ENCODE measurements around the gene DENND6B.
A peak's percentile ranks its signal among the peaks of the same experiment; 100 is the strongest.

DENND6B gene

DNA sequence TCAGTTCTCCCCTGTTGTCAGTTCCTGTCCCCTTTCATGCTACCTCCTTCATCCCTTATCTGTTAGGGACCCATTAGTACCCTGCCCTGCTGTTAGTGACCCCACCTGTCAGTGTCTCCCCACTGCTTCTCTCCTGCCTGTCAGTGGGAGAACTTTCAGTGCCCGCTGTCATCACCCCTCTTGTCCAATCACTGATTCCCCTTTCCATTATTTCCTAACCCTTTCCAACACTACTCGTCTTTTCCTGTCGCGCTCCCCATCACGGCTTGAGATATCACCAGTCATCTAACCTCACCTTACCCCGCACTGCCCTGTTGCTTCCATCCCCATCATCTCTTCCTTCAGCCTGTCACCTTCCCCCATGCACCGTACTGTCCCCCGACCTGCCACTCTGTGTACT is 20.3 kb upstream of the DENND6B start:
- H3K4me3 ChIP-seq (replicated peaks in 1 of 2; ENCODE audit: low read depth in 2 of 2, low read length in 2 of 2) = no peak overlapping the region
- no peak for DNase-seq (ENCODE audit: low read depth in 2 of 2)
- TF ChIP-seq, protein P1, sequence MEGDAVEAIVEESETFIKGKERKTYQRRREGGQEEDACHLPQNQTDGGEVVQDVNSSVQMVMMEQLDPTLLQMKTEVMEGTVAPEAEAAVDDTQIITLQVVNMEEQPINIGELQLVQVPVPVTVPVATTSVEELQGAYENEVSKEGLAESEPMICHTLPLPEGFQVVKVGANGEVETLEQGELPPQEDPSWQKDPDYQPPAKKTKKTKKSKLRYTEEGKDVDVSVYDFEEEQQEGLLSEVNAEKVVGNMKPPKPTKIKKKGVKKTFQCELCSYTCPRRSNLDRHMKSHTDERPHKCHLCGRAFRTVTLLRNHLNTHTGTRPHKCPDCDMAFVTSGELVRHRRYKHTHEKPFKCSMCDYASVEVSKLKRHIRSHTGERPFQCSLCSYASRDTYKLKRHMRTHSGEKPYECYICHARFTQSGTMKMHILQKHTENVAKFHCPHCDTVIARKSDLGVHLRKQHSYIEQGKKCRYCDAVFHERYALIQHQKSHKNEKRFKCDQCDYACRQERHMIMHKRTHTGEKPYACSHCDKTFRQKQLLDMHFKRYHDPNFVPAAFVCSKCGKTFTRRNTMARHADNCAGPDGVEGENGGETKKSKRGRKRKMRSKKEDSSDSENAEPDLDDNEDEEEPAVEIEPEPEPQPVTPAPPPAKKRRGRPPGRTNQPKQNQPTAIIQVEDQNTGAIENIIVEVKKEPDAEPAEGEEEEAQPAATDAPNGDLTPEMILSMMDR (IDR thresholded peaks at IDR 0.05; ENCODE audit: low read depth, low read length) = no peak

DNA sequence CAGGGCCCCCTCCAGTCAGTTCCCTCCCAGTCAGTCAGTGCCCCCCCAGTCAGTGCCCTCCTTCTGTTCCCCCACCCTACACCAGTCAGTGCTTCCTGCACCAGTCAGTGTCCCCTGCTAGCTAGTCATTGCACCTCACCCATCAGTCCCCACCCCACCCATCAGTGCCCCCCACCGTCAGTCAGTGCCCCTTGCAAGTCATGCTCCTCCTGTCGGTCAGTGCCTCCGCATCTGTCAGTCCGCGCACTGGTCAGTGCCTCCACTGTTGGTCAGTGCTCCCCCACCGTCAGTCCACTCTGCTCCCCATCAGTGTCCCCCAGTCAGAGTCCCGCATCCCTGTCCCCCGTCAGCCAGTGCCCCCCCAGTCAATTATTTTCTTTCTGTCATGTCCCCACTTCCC is 19.7 kb upstream of the DENND6B start:
- H3K4me3 ChIP-seq (replicated peaks in 1 of 2; ENCODE audit: low read depth in 2 of 2, low read length in 2 of 2) = no peak overlapping the region
- no peak for DNase-seq (ENCODE audit: low read depth in 2 of 2)
- TF ChIP-seq, protein P1 (IDR thresholded peaks at IDR 0.05; ENCODE audit: low read depth, low read length) = no peak

DNA sequence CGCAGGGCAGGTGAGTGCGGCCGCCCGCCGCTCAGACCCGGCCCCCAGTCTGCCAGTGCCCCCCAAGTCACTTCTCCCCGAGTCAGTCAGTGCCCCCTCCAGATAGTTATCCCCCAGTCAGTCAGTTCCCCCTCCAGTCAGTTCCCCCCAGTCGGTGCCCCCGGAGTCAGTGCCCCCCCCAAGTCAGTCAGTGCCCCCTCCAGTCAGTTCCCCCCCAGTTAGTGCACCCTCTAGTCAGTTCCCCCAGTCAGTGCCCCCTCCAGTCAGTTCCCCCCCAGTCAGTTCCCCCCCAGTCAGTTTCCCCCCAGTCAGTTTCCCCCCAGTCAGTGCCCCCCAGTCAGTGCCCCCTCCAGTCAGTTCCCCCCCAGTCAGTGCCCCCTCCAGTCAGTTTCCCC is 16.7 kb upstream of the DENND6B start:
- no peak for DNase-seq (ENCODE audit: low read depth in 2 of 2)
- TF ChIP-seq, protein P1 (IDR thresholded peaks at IDR 0.05; ENCODE audit: low read depth, low read length) = no peak

DNA sequence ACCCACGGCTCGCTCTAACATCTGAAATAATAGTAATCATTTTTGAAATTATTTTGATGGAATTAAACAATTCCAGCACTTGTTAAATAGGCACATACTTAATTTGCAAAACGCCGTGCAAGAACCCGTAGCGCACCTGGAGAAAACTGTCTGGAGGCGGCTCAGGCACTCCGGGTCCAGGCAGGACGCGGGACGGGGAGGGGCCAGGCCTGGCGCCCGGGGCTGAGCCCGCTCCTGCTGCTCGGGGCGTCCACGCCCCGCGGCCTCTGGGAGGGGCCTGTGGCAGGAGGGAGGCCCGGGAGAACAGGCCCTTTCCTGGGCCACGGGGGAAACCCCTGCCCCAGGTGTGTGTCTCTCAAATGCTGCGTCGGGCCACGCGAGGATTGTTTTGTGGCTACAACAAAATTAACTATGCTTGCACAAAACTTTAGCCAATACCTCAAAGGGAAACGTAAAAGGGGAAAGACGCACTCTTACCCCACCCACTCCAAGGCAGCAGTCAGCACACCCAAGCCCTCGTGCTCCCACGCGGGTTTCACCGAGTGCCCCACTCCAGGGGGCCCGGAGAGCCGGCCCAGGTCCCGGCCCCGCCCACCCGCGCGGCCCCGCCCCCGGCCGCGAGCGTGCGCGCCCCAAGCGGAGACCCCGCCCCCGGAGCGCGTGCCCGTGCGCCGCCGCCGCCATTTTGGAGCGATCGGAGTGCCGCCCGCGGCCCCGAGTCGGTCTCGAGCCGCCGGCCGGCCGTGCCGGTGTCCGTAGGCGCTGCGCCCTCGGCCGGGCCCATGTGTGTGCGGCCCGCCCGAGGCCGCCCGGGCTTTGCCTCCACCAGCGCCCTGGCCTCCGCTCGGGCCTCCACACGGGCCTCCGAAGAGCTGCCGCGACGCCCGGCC is 16.1 kb upstream of the DENND6B start, which contains the start of gene PPP6R2:
Gene PPP6R2 (plus strand): TSS at position 677 of the 890 bp plus-strand sequence. CDS start 50,582 bp downstream, outside the sequence.
- TF ChIP-seq, protein P1 (IDR thresholded peaks at IDR 0.05; ENCODE audit: low read depth, low read length) = no peak
- peak within 1 kb of the TSS; percentile 60 to 68 for H3K4me3 ChIP-seq (replicated peaks in 1 of 2; ENCODE audit: low read depth in 2 of 2, low read length in 2 of 2)
- peak; percentile 64 to 73 for DNase-seq (ENCODE audit: low read depth in 2 of 2)

More for the DNA sequence above, 16.7 kb upstream of the DENND6B start:
- H3K4me3 ChIP-seq (replicated peaks in 1 of 2; ENCODE audit: low read depth in 2 of 2, low read length in 2 of 2) = peak overlapping the region; percentile 60 to 68

DNA sequence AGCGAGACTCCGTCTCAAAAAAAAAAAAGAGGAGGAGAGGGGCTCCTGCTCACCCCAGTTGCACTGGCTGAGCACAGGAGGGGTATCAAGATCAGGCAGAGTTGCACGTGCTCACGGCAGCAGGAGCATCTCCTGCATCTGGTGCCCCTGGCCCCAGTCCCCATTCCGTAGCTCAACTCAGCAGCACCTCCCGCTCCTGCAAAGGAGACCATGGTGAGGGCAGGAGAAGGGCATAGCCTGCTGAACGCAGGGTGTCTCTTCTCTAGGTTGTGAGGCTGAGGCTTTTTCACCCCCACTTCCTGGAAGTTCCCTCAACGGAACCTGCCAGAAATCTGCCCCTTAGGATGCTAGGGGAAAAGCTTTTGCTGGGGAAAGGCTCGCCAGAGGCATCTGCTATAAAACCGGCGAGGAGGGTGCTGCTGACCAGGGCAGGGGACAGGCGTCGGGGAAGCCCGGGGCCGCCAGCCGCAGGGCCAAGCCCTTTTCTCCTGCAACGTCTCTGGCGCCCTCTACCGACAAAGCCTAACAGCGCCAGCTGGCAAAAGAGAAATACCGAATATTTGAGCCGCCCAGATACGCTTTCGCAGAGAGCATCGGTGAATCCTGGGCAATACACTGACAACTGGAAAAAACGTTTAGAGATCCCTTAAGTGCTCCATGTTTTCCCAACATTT is 15.3 kb upstream of the DENND6B start:
- peak overlapping the region; percentile 50 to 68 for H3K4me3 ChIP-seq (replicated peaks in 1 of 2; ENCODE audit: low read depth in 2 of 2, low read length in 2 of 2)
- TF ChIP-seq, protein P1 (IDR thresholded peaks at IDR 0.05; ENCODE audit: low read depth, low read length) = peak; percentile 97

DNA sequence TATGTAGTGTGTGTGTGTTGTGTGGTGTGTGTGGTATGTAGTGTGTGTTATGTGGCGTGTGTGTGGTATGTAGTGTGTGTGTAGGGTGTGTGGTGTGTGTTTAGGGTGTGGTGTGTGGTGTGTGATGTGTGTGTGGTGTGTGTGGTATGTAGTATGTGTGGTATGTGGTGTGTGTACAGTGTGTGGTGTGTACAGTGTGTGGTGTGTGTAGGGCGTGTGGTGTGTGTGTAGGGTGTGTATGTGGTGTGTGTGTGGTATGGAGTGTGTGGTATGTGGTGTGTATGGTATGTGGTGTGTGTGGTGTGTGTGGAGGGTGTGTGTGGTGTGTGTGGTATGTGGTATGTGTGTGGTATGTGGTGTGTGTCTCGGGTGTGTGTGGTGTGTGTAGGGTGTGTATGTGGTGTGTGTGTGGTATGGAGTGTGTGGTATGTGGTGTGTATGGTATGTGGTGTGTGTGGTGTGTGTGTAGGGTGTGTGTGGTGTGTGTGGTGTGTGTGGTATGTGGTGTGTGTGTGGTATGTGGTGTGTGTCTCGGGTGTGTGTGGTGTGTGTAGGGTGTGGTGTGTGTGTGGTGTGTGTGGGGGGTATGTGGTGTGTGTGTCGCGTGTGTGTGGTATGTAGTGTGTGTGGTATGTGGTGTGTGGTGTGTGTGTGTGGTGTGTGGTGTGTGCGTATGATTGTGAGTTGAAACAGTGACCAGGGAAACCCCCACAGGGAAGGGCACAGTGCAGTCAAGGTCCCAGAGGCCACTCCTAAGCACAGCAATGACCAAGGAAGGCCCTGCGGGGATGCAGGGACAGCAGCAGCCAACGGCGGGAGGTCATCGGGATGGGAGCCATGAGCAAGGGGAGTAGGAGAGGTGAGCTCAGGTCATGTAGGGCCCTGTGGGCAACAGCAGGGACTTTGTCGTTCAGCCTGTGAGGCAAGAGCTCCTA is 13.4 kb upstream of the DENND6B start:
- TF ChIP-seq, protein P1 (IDR thresholded peaks at IDR 0.05; ENCODE audit: low read depth, low read length) = no peak
- no peak overlapping the region for H3K4me3 ChIP-seq (replicated peaks in 1 of 2; ENCODE audit: low read depth in 2 of 2, low read length in 2 of 2)
- DNase-seq (ENCODE audit: low read depth in 2 of 2) = no peak

More for the DNA sequence above, 15.3 kb upstream of the DENND6B start:
- peak; percentile 87 to 89 for DNase-seq (ENCODE audit: low read depth in 2 of 2)

Data from cardiac fibroblast (primary cell).